ENCODE data around the gene EDAR.

EDAR gene

GRCh38 chr2:108923019-108923700, 65.9 kb downstream of the EDAR start:
- DNase-seq, result no peak

GRCh38 chr2:108922141-108922915, 66.7 kb downstream of the EDAR start:
- DNase-seq, result no peak

GRCh38 chr2:108921096-108922030, 67.7 kb downstream of the EDAR start:
- no peak for DNase-seq

- DNase-seq, result no peak
Measured at GRCh38 chr2:108920686-108921085, 68.3 kb downstream of the EDAR start.

GRCh38 chr2:108919571-108920373, 69.2 kb downstream of the EDAR start:
- DNase-seq, result no peak

GRCh38 chr2:108918941-108919341, 70.1 kb downstream of the EDAR start:
- no peak for DNase-seq

GRCh38 chr2:108918156-108918874, 70.7 kb downstream of the EDAR start:
- DNase-seq, result no peak

- DNase-seq, result no peak
Measured at GRCh38 chr2:108917526-108917925, 71.5 kb downstream of the EDAR start.

GRCh38 chr2:108916796-108917421, 72.1 kb downstream of the EDAR start:
- DNase-seq, result no peak

GRCh38 chr2:108916122-108916795, 72.8 kb downstream of the EDAR start:
- DNase-seq, result no peak

- DNase-seq, result no peak
Measured at GRCh38 chr2:108912629-108912902, 76.5 kb downstream of the EDAR start.

GRCh38 chr2:108911807-108912628, 77.0 kb downstream of the EDAR start:
- no peak for DNase-seq

- DNase-seq, result no peak
Measured at GRCh38 chr2:108911401-108911800, 77.6 kb downstream of the EDAR start.

- DNase-seq, result no peak
Measured at GRCh38 chr2:108910541-108911396, 78.3 kb downstream of the EDAR start.

GRCh38 chr2:108910011-108910431, 79.0 kb downstream of the EDAR start:
- DNase-seq, result no peak

GRCh38 chr2:108909275-108909823, 79.7 kb downstream of the EDAR start:
- no peak for DNase-seq

- DNase-seq, result no peak
Measured at GRCh38 chr2:108908713-108909070, 80.3 kb downstream of the EDAR start.

- DNase-seq, result no peak
Measured at GRCh38 chr2:108907822-108908712, 81.0 kb downstream of the EDAR start.

Measured in activated CD4-positive, alpha-beta T cell treated with anti-CD3 and anti-CD28 coated beads, Interleukin-10, Interleukin-2, amounts not matched to agents 100 ng/mL and 50 ng/mL, durations not matched to agents 16 hours and 8 hours (primary cell).